IPS DF 19.7 (cell line): ENCODE data around the gene ARMC12.
A peak's percentile ranks its signal among the peaks of the same experiment; 100 is the strongest.

ENCODE experiments used
- DNase-seq: peaks from one replicate; pipeline ENCODE4 v3.0.0-alpha.2; 2013; ENCODE audit warnings: low read depth, low spot score

Gene ARMC12

GRCh38 chr6:35735452-35735851 lies 1.4 kb upstream of the ARMC12 start:
- no peak for DNase-seq

GRCh38 chr6:35736253-35736894 lies 458 bp upstream of the ARMC12 start:
- DNase-seq, result no peak

- DNase-seq, result no peak
These were observed 780 bp downstream of the ARMC12 start for GRCh38 chr6:35737413-35738211.

GRCh38 chr6:35739645-35740524 lies 3.1 kb downstream of the ARMC12 start:
- no peak for DNase-seq

- DNase-seq, result no peak
These were observed 6.0 kb downstream of the ARMC12 start for GRCh38 chr6:35742842-35743241.

GRCh38 chr6:35745509-35745908 lies 8.7 kb downstream of the ARMC12 start:
- no peak for DNase-seq

GRCh38 chr6:35746516-35746915 lies 9.7 kb downstream of the ARMC12 start:
- no peak for DNase-seq

GRCh38 chr6:35747877-35748276 lies 11.0 kb downstream of the ARMC12 start:
- no peak for DNase-seq

GRCh38 chr6:35750557-35750956 lies 13.7 kb downstream of the ARMC12 start:
- DNase-seq, result no peak

- no peak for DNase-seq
These were observed 14.8 kb downstream of the ARMC12 start for GRCh38 chr6:35751594-35751993.

GRCh38 chr6:35752330-35752729 lies 15.5 kb downstream of the ARMC12 start:
- DNase-seq, result no peak

- DNase-seq, result no peak
These were observed 17.8 kb downstream of the ARMC12 start for GRCh38 chr6:35754452-35755277.

- DNase-seq, result no peak
These were observed 18.6 kb downstream of the ARMC12 start for GRCh38 chr6:35755278-35755924.

GRCh38 chr6:35757456-35758123 lies 20.8 kb downstream of the ARMC12 start:
- DNase-seq, result peak; percentile 78

- no peak for DNase-seq
These were observed 22.6 kb downstream of the ARMC12 start for GRCh38 chr6:35759426-35759825.

- DNase-seq, result no peak
These were observed 28.9 kb downstream of the ARMC12 start for GRCh38 chr6:35765739-35766138.

- no peak for DNase-seq
These were observed 32.4 kb downstream of the ARMC12 start for GRCh38 chr6:35769211-35769610.

- no peak for DNase-seq
These were observed 34.5 kb downstream of the ARMC12 start for GRCh38 chr6:35771343-35771627.

- no peak for DNase-seq
These were observed 37.4 kb downstream of the ARMC12 start for GRCh38 chr6:35774116-35774794.

GRCh38 chr6:35775031-35775430 lies 38.2 kb downstream of the ARMC12 start:
- no peak for DNase-seq
